Keratinocyte (primary cell): ENCODE results near the gene DENND10.

Experiments
- CTCF ChIP-seq, 3 experiments: IDR thresholded peaks in 1 of 3; conservative IDR thresholded peaks in 1 of 3; optimal IDR thresholded peaks in 1 of 3; 2 replicates in 2 of 3; 3 replicates in 1 of 3; pipeline versions ENCODE3 to v1.5.1; 2011; ENCODE audit warnings: low read length in 3 of 3, mild to moderate bottlenecking in 3 of 3, moderate library complexity in 2 of 3, control low read depth in 1 of 3, inconsistent platforms in 1 of 3; ENCODE audit not compliant: insufficient read depth in 2 of 3; ENCODE audit errors: extremely low read depth in 1 of 3
- EZH2 ChIP-seq: IDR thresholded peaks from one replicate; pipeline ENCODE4 v1.6.1; 2012; ENCODE audit warnings: inconsistent platforms, mild to moderate bottlenecking, low read length, moderate library complexity

DNA sequence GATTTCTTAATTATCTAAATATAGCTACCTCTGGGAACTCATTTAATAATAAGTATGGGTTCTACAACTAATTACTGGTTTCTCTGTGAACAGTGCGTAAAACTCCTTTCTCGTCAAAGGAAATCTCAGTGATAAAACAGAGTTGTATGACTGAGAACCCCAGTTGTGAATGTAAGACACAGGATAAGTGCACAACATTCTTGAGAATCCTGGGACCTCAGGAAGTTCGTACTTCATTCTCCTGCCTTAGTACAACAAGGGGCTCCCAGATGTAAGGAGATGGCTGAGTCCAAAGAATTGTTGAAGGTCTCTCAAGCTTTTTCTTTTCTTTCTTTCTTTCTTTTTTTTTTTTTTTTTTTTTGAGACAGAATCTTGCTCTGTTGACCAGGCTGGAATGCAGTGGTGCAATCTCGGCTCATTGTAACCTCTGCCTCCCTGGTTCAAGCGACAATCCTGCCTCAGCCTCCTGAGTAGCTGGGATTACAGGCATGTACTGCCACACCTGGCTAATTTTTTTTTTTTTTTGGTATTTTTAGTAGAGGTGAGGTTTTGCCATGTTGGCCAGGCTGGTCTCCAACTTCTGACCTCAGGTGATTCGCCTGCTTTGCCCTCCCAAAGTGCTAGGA is 12.5 kb downstream of the DENND10 start:
- TF ChIP-seq CTCF (optimal IDR thresholded peaks at IDR 0.05 in 1 of 3, IDR thresholded peaks at IDR 0.05 in 1 of 3, conservative IDR thresholded peaks at IDR 0.05 in 1 of 3; ENCODE audit: extremely low read depth in 1 of 3, insufficient read depth in 2 of 3, low read length in 3 of 3) (no peak), EZH2 (no peak)
